HG03378 (cell line): ENCODE results near the gene SEZ6L.

Experiments used
- ATAC-seq: cut with Tn5 transposase; IDR thresholded peaks from one replicate; pipeline ENCODE4 v1.9.1; 2021; ENCODE audit warnings: mild to moderate bottlenecking, moderate library complexity; ENCODE audit not compliant: unreplicated experiment

SEZ6L gene

GRCh38 chr22:26291940-26292666, 122.8 kb downstream of the SEZ6L start:
- ATAC-seq: no peak

GRCh38 chr22:26292667-26292995, 123.4 kb downstream of the SEZ6L start:
- ATAC-seq: no peak

GRCh38 chr22:26295563-26296126, 126.4 kb downstream of the SEZ6L start:
- ATAC-seq: no peak

GRCh38 chr22:26298605-26299310, 129.5 kb downstream of the SEZ6L start:
- no peak for ATAC-seq

GRCh38 chr22:26302726-26303125, 133.5 kb downstream of the SEZ6L start:
- ATAC-seq: no peak

- ATAC-seq: no peak
These were observed 134.2 kb downstream of the SEZ6L start for GRCh38 chr22:26303475-26303874.

- ATAC-seq: no peak
These were observed 135.5 kb downstream of the SEZ6L start for GRCh38 chr22:26304730-26305129.

GRCh38 chr22:26308467-26308866, 139.2 kb downstream of the SEZ6L start:
- no peak for ATAC-seq

- no peak for ATAC-seq
These were observed 141.4 kb downstream of the SEZ6L start for GRCh38 chr22:26310616-26311015.

- ATAC-seq: no peak
These were observed 144.0 kb downstream of the SEZ6L start for GRCh38 chr22:26313291-26313690.

GRCh38 chr22:26314171-26314570, 144.9 kb downstream of the SEZ6L start:
- no peak for ATAC-seq

GRCh38 chr22:26314656-26315055, 145.4 kb downstream of the SEZ6L start:
- no peak for ATAC-seq

GRCh38 chr22:26316732-26317285, 147.5 kb downstream of the SEZ6L start:
- ATAC-seq: no peak

GRCh38 chr22:26318975-26319374, 149.7 kb downstream of the SEZ6L start:
- ATAC-seq: no peak

GRCh38 chr22:26320447-26320846, 151.2 kb downstream of the SEZ6L start:
- no peak for ATAC-seq

GRCh38 chr22:26321469-26321913, 152.2 kb downstream of the SEZ6L start:
- no peak for ATAC-seq

- no peak for ATAC-seq
These were observed 153.1 kb downstream of the SEZ6L start for GRCh38 chr22:26322179-26322905.

GRCh38 chr22:26323013-26323412, 153.8 kb downstream of the SEZ6L start:
- no peak for ATAC-seq

GRCh38 chr22:26324150-26324549, 154.9 kb downstream of the SEZ6L start:
- no peak for ATAC-seq

- no peak for ATAC-seq
These were observed 156.4 kb downstream of the SEZ6L start for GRCh38 chr22:26325641-26326040.

GRCh38 chr22:26326803-26327202, 157.5 kb downstream of the SEZ6L start:
- no peak for ATAC-seq
